D721Med (cell line): ENCODE measurements around the gene TXNDC11.

Experiments used
- DNase-seq: peaks from one replicate; pipeline ENCODE4 v3.0.0; 2011; ENCODE audit warnings: low spot score; ENCODE audit not compliant: insufficient read length
- FAIRE-seq: peaks from 2 replicates; lab custom pipeline; 2011; peaks lifted over from hg19 to GRCh38; lab: Jason Lieb, UNC
- TF ChIP-seq, protein P1 (sequence below): IDR thresholded peaks from 2 replicates; pipeline ENCODE4 v1.5.1; 2012; ENCODE audit warnings: mild to moderate bottlenecking, control low read depth; ENCODE audit not compliant: insufficient read depth; ENCODE audit errors: missing control alignments

Gene TXNDC11

DNA sequence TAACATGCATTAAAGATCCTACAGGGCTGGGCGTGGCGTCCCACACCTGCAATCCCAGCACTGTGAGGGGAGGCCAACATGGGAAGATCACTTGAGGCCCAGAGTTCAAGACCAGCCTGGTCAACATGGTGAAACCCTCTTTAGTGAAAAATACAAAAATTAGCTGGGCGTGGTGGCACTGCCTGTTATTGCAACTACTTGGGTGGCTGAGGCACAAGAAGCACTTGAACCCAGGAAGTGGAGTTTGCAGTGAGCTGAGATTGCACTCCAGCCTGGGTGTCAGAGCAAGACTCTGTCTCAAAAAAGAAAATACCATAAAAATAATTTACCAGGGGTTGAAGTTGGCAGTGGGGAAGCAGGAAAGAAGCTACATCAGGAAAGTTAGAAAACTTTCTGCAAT lies 12.9 kb downstream of the TXNDC11 start:
- DNase-seq (no peak), FAIRE-seq (no peak)
- TF ChIP-seq, protein P1, sequence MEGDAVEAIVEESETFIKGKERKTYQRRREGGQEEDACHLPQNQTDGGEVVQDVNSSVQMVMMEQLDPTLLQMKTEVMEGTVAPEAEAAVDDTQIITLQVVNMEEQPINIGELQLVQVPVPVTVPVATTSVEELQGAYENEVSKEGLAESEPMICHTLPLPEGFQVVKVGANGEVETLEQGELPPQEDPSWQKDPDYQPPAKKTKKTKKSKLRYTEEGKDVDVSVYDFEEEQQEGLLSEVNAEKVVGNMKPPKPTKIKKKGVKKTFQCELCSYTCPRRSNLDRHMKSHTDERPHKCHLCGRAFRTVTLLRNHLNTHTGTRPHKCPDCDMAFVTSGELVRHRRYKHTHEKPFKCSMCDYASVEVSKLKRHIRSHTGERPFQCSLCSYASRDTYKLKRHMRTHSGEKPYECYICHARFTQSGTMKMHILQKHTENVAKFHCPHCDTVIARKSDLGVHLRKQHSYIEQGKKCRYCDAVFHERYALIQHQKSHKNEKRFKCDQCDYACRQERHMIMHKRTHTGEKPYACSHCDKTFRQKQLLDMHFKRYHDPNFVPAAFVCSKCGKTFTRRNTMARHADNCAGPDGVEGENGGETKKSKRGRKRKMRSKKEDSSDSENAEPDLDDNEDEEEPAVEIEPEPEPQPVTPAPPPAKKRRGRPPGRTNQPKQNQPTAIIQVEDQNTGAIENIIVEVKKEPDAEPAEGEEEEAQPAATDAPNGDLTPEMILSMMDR, result no peak

DNA sequence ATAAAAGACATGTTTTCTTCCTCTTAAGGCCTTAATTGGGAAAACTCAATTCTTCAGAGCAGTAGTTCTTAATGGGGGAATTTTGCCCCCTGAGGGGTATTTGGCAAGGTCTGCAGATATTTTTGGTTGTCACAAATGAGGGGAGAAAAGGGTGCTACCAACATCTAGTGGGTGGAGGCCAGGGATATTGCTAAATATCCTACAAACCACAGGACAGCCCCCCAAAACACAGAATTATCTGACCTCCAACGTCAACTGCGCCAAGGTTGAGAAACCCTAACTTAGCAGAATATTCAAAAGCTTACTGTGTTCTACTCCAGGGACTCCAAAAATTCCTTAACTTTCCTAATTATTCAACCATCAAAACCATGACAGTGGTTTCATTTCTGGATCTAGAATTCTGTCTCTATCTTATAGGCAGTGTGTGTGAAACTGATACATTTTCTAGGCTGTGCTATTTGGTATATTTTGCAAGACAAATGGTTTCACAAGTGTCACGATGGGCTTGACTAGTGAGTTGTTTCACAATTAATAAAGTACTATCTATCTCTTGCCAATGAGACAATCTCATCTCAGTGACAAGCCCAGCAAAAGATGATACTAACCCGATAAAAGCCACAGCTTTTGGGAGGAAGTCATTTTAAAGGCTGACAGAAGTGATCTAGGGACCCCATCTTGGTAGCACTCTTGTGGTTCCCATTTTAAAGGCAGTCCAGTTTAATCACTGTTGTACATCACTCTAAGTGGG lies 14.7 kb downstream of the TXNDC11 start:
- FAIRE-seq (no peak), DNase-seq (no peak)
- TF ChIP-seq, protein P1, result no peak

DNA sequence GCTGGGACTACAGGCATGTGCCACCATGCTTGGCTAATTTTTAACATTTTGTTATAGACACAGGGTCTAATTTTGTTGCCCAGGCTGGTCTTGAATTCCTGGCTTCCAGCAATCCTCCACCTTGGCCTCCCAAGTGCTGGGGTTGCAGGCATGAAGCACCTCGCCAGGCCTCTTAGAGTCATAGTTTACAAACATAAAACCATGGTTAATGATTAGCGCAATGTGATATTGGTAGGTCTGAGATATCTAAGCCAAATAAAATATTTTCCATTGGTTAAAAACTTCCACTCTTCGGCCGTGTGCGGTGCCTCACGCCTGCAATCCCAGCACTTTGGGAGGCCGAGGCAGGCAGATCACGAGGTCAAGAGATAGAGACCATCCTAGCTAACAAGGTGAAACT lies 16.6 kb downstream of the TXNDC11 start:
- TF ChIP-seq, protein P1, result no peak
- DNase-seq, result no peak
- no peak for FAIRE-seq

DNA sequence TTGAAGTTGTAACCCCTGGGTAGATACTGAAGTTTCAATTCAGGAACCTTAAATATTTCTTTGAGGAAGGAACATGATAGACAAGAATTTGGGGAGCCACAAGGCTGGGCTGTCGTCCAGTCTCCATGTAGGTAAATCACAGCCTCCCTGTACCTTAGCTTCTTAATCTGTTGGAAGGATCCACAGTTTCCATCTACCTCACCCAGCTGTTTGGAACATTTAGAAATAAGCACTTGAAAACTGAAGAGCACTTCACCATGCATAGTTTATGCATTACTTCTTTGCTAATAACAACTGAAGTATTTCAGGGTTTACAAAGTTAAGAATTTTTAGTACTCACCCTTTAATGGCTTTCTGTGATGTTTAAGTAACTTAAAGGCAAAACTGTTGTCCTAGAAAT lies 17.2 kb downstream of the TXNDC11 start:
- TF ChIP-seq, protein P1, result no peak
- FAIRE-seq (no peak), DNase-seq (no peak)

DNA sequence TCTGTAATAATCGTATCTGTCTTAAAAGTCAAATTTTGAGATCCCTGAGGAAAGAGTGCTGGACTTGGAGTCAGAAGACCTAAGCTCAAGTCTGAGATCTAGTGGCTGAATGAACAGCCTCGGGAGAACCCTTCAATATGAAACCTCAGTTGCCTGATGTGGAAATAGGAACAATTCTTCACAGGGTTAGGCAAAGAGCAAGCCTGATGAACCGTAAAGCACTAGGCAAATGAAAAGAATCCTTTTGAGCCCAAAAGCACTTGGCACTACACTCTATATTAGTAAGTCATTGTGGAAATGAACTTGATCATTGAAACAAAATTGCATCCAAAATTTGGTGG lies 20.2 kb downstream of the TXNDC11 start:
- TF ChIP-seq, protein P1, result no peak
- DNase-seq, result no peak
- FAIRE-seq, result no peak

DNA sequence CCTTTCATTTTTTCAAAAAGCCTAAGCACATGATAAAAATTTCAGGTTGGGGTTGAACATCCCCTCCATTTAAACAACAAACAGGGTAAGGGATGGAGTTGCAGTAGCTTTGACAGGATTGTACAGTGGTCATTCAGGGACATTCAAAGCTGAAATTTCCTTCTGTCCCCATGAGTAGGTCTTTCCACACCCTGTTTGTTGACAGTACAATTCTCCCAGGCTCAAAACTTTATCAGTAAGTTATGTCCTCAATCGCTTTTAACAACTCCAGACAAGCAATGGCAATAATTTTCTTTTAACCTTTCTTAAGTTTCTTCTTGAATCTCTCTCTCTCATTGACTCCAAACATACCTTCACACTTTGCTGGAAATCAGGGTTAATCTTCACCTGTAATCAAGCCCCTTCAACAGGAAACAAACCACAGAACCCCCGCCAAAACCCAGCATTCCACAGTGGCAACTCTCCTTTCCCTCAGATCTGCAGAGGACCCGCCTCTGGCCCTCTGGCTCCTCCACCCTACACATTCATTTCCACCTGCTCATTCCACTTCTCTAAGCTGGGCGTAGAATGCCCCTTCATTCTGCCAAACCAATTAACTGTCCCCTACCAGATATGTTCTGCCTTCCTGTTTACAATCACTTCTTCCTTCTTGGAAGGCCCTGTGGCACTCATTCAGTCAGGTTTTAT lies 20.7 kb downstream of the TXNDC11 start:
- no peak for DNase-seq
- FAIRE-seq, result no peak
- TF ChIP-seq, protein P1, result no peak

DNA sequence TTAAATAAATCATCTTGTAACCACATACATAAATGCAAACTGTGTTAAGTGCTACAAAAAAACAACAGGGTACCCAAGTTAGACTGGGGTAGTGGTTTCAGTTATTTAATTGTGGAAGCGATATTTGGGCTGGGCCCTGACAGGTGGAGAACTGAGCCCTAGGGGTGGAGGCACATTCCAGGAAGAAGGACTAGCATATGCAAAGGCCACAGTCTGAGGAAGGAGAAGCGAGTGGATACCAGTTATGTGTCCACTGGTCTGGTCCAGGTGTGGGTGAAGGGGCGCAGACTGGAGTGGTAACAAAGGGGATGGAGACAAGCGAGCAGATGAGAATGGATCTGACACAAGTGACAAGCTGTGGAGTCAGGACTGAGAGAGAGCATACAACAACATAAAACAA lies 22.9 kb downstream of the TXNDC11 start:
- TF ChIP-seq, protein P1, result no peak
- FAIRE-seq (no peak), DNase-seq (no peak)
